H9 (cell line): ENCODE measurements around the gene HPGDS. TPM values are rescaled to one million over a fixed set of nuclear protein-coding genes. Genes with fewer than 3 reads are reported as not detected.

ENCODE experiments used
- DNase-seq: peaks from one replicate; pipeline ENCODE4 v3.0.0-alpha.2; 2017
- H2AFZ ChIP-seq: one replicate; pipeline ENCODE4 v1.6.1; 2013; ENCODE audit warnings: mild to moderate bottlenecking, low read length, control low read depth, moderate library complexity
- H2AK5ac ChIP-seq: 2 replicates; pipeline ENCODE4 v1.6.1; 2013; ENCODE audit warnings: low read length, control low read depth, mixed read lengths; ENCODE audit not compliant: insufficient read length
- H2BK120ac ChIP-seq: one replicate; pipeline ENCODE4 v1.6.1; 2013; ENCODE audit warnings: low read depth, mild to moderate bottlenecking, low read length, control low read depth, inconsistent platforms; ENCODE audit not compliant: poor library complexity, severe bottlenecking
- H2BK12ac ChIP-seq: 2 replicates; pipeline ENCODE4 v1.6.1; 2013; ENCODE audit warnings: low read length, control low read depth, mixed read lengths, low read depth; ENCODE audit not compliant: insufficient read length
- H2BK15ac ChIP-seq: 2 replicates; pipeline ENCODE4 v1.6.1; 2013; ENCODE audit warnings: low read depth, low read length, control low read depth
- H2BK20ac ChIP-seq: one replicate; pipeline ENCODE4 v1.6.1; 2013; ENCODE audit warnings: low read depth, mild to moderate bottlenecking, low read length, control low read depth, inconsistent platforms; ENCODE audit not compliant: poor library complexity, severe bottlenecking
- H2BK5ac ChIP-seq: 2 replicates; pipeline ENCODE4 v1.6.1; 2013; ENCODE audit warnings: low read length, control low read depth, mixed read lengths; ENCODE audit not compliant: insufficient read length
- H3K14ac ChIP-seq: 2 replicates; pipeline ENCODE4 v1.6.1; 2013; ENCODE audit warnings: low read length, control low read depth; ENCODE audit not compliant: insufficient read depth
- H3K18ac ChIP-seq: 2 replicates; pipeline ENCODE4 v1.6.1; 2013; ENCODE audit warnings: low read depth, mild to moderate bottlenecking, mixed read lengths, low read length, control low read depth; ENCODE audit not compliant: insufficient read length
- H3K23ac ChIP-seq: 2 replicates; pipeline ENCODE4 v1.6.1; 2013; ENCODE audit warnings: low read length, control low read depth, mixed read lengths, low read depth; ENCODE audit not compliant: insufficient read length
- H3K23me2 ChIP-seq: 2 replicates; pipeline ENCODE4 v1.6.1; 2013; ENCODE audit warnings: low read depth, mild to moderate bottlenecking, mixed read lengths, low read length, control low read depth; ENCODE audit not compliant: insufficient read length, poor library complexity, severe bottlenecking
- H3K27ac ChIP-seq: 2 replicates; pipeline ENCODE4 v1.5.1; 2013; ENCODE audit warnings: low read length, control low read depth, mixed read lengths, low read depth; ENCODE audit not compliant: insufficient read length
- H3K27me3 ChIP-seq: 2 replicates; pipeline ENCODE4 v1.6.1; 2013; ENCODE audit warnings: low read length, control low read depth, inconsistent platforms; ENCODE audit not compliant: insufficient read depth
- H3K4ac ChIP-seq: 2 replicates; pipeline ENCODE4 v1.6.1; 2013; ENCODE audit warnings: low read depth, mild to moderate bottlenecking, control low read depth, inconsistent platforms, low read length, moderate library complexity
- H3K4me1 ChIP-seq: 2 replicates; pipeline ENCODE4 v1.6.1; 2013; ENCODE audit warnings: low read length, control low read depth, inconsistent platforms; ENCODE audit not compliant: insufficient read depth
- H3K4me2 ChIP-seq: 2 replicates; pipeline ENCODE4 v1.6.1; 2013; ENCODE audit warnings: low read length, control low read depth, mixed read lengths; ENCODE audit not compliant: insufficient read length, insufficient read depth
- H3K56ac ChIP-seq: 2 replicates; pipeline ENCODE4 v1.6.1; 2013; ENCODE audit warnings: low read depth, mild to moderate bottlenecking, mixed read lengths, low read length, control low read depth; ENCODE audit not compliant: insufficient read length
- H3K79me1 ChIP-seq: 2 replicates; pipeline ENCODE4 v1.6.1; 2013; ENCODE audit warnings: low read depth, mild to moderate bottlenecking, moderate library complexity, low read length, control low read depth, inconsistent platforms; ENCODE audit not compliant: insufficient read depth, poor library complexity, severe bottlenecking
- H3K79me2 ChIP-seq: 2 replicates; pipeline ENCODE4 v1.6.1; 2013; ENCODE audit warnings: low read length, control low read depth, inconsistent platforms; ENCODE audit not compliant: insufficient read depth
- H3K9ac ChIP-seq: 2 replicates; pipeline ENCODE4 v1.6.1; 2013; ENCODE audit warnings: low read length, control low read depth, mixed read lengths; ENCODE audit not compliant: insufficient read length; ENCODE audit errors: extremely low read depth
- H3K9me3 ChIP-seq: one replicate; pipeline ENCODE4 v1.6.1; 2013; ENCODE audit warnings: low read depth, low read length, inconsistent platforms; ENCODE audit not compliant: control insufficient read depth
- H3T11ph ChIP-seq: one replicate; pipeline ENCODE4 v1.6.1; 2013; ENCODE audit warnings: mild to moderate bottlenecking, low read length, control low read depth, inconsistent platforms
- H4K20me1 ChIP-seq: one replicate; pipeline ENCODE4 v1.6.1; 2013; ENCODE audit not compliant: control insufficient read depth, insufficient read length, insufficient read depth
- H4K5ac ChIP-seq: 2 replicates; pipeline ENCODE4 v1.6.1; 2013; ENCODE audit warnings: low read depth, mild to moderate bottlenecking, mixed read lengths, low read length, control low read depth; ENCODE audit not compliant: insufficient read length
- H4K8ac ChIP-seq: replicated peaks from 2 replicates; pipeline ENCODE4 v1.6.1; 2013; ENCODE audit warnings: low read length, control low read depth, mixed read lengths, low read depth; ENCODE audit not compliant: insufficient read length
- H4K91ac ChIP-seq: 2 replicates; pipeline ENCODE4 v1.6.1; 2013; ENCODE audit warnings: low read depth, mild to moderate bottlenecking, moderate library complexity, mixed read lengths, low read length, control low read depth; ENCODE audit not compliant: insufficient read length
- H3K27ac Mint-ChIP-seq, 3 experiments: 2 replicates in 2 of 3; 3 replicates in 1 of 3; pipeline ENCODE4 v1.8.0; 2020 to 2021; ENCODE audit warnings: mixed read lengths in 3 of 3, mild to moderate bottlenecking in 1 of 3, moderate library complexity in 1 of 3
- H3K27me3 Mint-ChIP-seq: 2 replicates; pipeline ENCODE4 v1.8.0; 2021; ENCODE audit warnings: low read depth, mild to moderate bottlenecking, moderate library complexity, mixed read lengths
- H3K36me3 Mint-ChIP-seq, 3 experiments: 2 replicates in 2 of 3; 3 replicates in 1 of 3; pipeline ENCODE4 v1.8.0; 2020 to 2021; ENCODE audit warnings: low read depth in 3 of 3, mixed read lengths in 3 of 3; ENCODE audit not compliant: insufficient read depth in 1 of 3
- H3K4me1 Mint-ChIP-seq, 2 experiments: 2 replicates each; pipeline ENCODE4 v1.8.0; 2020; ENCODE audit warnings: mixed read lengths in 2 of 2
- H3K4me3 Mint-ChIP-seq, 2 experiments: 2 replicates in 1 of 2; 3 replicates in 1 of 2; pipeline ENCODE4 v1.8.0; 2020 to 2021; ENCODE audit warnings: mild to moderate bottlenecking in 2 of 2, mixed read lengths in 2 of 2, moderate library complexity in 1 of 2
- H3K9me3 Mint-ChIP-seq, 2 experiments: 2 replicates in 1 of 2; 3 replicates in 1 of 2; pipeline ENCODE4 v1.8.0; 2020; ENCODE audit warnings: mild to moderate bottlenecking in 2 of 2, mixed read lengths in 2 of 2, moderate library complexity in 1 of 2
- CTCF ChIP-seq: fragments of 200-600 bp; sonication (generic); conservative IDR thresholded peaks from 3 replicates; pipeline ENCODE4 v1.8.0; 2021; ENCODE audit warnings: antibody characterized with exemption, mild to moderate bottlenecking
- WGBS: extraction: QIAGEN DNeasy Blood & Tissue Kit; methylation state at CpG from one replicate; pipeline ENCODE4 v1.1.7; 2013; ENCODE audit warnings: missing lambda C conversion rate, low lambda C conversion rate, mixed read lengths; ENCODE audit not compliant: insufficient read length; ENCODE audit errors: extremely low coverage; 5-methylcytosine and 5-hydroxymethylcytosine counted together
- total RNA-seq: library from RNA; stranded (reverse); gene quantifications from 2 replicates; pipeline ENCODE4 v1.2.1, GENCODE V29; 2021

HPGDS gene
- total RNA-seq, 1 experiment from 2014 or later = not detected

GRCh38 chr4:94333866-94334265 lies 8.8 kb downstream of the HPGDS start:
- Histone ChIP-seq H2BK15ac (no peak overlapping the region), H3K23ac (no peak overlapping the region), H2BK5ac (no peak overlapping the region), H2BK12ac (no peak overlapping the region), H4K5ac (no peak overlapping the region), H4K20me1 (no peaks in the 10 kb centered on the region), H3T11ph (no peak overlapping the region), H3K9ac (no peak overlapping the region), H2AK5ac (no peak overlapping the region), H4K91ac (no peak overlapping the region), H3K27ac (no peak overlapping the region), H3K4ac (no peak overlapping the region), H3K79me1 (no peaks in the 10 kb centered on the region), H2BK20ac (no peak overlapping the region), H3K56ac (no peak overlapping the region), H2BK120ac (no peak overlapping the region), H3K4me1 (no peaks in the 10 kb centered on the region), H3K9me3 (no peaks in the 10 kb centered on the region), H4K8ac (no peak overlapping the region), H3K4me2 (no peak overlapping the region), H3K79me2 (no peaks in the 10 kb centered on the region), H3K23me2 (no peaks in the 10 kb centered on the region), H2AFZ (no peak overlapping the region), H3K27me3 (no peaks in the 10 kb centered on the region), H3K18ac (no peak overlapping the region), H3K14ac (no peak overlapping the region)
- Mint-ChIP-seq H3K9me3 (no peaks in the 10 kb centered on the region), H3K27ac (no peak overlapping the region), H3K4me1 (peaks cover 5 to 20% of the 10 kb centered on the region in 2 experiments), H3K27me3 (no peaks in the 10 kb centered on the region), H3K4me3 (no peak overlapping the region), H3K36me3 (no peaks in the 10 kb centered on the region)
- no CpG with 5 or more reads among the region's 3 CpGs for WGBS
- no peak for TF ChIP-seq CTCF
- DNase-seq = no peak
